Stimulated activated CD4-positive, alpha-beta T cell treated with anti-CD3 and anti-CD28 coated beads, Interleukin-15, amount 100 ng/mL, for 24 hours (primary cell): Measurements from ENCODE around the gene PALM3.

Experiments used
- DNase-seq: peaks from one replicate; pipeline ENCODE4 v3.0.0-alpha.2; 2020

The PALM3 gene, protein sequence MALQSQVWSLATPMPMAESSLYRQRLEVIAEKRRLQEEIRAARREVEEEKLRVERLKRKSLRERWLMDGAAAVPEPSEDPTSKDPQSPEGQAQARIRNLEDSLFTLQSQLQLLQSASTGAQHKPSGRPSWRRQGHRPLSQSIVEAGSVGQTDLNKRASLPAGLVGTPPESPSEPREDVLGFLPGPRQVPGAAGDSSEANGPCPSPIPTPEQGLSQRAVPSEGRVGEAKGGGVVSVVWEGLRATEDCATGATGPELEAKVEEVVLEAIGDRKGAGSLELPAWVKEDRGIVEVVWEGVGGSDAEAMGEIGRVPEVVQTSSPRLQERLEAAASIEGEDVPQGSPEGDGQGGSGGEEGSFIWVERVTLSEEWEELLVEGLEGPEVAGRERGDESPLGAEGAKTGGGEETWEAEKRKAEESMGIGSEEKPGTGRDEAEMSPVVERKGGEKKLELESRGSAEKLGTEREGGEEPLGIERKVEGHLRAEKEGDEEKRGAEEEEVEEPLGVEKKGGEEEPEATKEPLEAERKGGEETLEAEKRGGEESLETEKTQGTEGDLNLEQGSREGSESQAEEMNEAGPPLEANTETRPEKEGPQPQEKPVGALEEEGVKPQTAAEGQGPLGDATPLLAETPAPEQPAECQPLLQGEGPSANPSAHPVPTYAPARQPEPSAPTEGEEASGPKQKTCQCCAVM

DNA sequence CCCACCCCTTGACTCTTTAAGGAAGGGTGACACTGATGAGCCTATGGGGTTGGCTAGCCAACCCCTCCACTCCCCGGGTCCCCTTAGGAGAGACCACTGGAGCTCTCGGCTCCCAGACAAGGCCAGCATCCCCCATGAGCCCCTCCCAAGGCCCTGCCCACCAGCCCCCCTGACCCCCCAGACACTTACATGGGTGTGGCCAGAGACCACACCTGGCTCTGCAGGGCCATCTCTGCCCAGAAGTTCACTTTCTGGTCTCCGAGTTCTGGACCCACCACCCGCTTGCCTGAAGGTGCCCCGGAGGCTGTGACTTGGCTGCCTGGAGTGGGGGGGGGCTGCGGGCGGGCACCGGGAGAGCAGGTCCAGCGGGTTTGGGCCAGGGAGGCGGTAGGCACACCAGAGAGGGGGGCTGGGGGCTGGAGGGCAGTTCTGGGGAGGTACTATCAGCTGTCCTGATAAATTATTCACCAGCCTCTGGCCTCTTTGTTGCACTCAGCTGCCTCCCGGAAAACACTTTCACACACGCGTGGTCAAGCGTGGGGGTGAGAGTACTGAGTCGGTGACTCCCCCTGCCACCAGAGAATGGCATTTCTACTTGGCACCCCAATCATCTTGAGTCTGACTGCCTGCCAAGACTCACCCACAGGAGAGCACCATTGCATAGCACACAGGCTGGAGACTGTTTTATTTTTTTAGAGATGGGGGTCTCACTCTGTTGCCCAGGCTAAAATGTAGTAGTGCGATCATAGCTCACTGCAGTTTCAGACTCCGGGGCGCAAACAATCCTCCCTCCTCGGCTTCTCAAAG, at the start of gene PALM3:
Gene PALM3 (minus strand): TSS at position 326 of the 807 bp plus-strand sequence. CDS start 96 bp downstream, at position 230.
- no peak for DNase-seq

DNA sequence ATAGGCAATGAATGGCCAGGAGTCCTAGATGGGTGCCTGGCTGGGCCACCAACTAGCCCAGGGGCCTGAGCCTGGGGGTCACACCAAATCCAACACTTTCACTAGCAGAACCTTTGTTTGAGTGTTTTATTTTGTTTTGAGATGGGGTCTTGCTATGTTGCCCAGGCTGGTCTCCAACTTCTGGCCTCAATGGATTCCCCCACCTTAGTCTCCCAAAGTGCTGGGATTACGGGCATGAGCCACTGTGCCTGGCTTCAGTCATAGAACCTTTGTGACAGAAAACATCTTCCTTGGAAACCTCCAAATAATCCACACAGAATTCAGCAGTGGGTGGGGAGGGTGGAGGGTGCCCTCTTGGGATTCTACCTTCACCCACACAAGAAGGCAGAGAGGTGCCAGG, 49.6 kb upstream of the PALM3 start:
- no peak for DNase-seq

DNA sequence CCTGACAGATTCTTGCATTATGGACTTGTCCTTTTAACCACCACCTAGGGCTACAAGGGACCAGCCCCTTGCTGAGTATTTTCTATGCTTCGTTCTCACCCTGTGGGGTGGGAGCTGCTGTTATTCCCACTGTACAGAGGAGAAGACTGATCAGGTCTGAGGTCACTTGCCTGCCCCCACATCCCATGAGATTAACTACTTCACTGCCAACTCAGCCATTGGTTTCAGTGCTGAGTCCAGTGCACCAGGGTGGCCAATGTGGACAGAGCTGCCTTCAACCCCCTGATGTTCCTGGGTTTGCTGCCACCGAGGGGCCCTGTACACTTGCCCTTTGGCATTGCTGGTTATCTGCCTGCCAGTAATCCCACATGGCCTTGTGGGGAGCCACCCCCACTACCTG, 48.8 kb upstream of the PALM3 start:
- no peak for DNase-seq

DNA sequence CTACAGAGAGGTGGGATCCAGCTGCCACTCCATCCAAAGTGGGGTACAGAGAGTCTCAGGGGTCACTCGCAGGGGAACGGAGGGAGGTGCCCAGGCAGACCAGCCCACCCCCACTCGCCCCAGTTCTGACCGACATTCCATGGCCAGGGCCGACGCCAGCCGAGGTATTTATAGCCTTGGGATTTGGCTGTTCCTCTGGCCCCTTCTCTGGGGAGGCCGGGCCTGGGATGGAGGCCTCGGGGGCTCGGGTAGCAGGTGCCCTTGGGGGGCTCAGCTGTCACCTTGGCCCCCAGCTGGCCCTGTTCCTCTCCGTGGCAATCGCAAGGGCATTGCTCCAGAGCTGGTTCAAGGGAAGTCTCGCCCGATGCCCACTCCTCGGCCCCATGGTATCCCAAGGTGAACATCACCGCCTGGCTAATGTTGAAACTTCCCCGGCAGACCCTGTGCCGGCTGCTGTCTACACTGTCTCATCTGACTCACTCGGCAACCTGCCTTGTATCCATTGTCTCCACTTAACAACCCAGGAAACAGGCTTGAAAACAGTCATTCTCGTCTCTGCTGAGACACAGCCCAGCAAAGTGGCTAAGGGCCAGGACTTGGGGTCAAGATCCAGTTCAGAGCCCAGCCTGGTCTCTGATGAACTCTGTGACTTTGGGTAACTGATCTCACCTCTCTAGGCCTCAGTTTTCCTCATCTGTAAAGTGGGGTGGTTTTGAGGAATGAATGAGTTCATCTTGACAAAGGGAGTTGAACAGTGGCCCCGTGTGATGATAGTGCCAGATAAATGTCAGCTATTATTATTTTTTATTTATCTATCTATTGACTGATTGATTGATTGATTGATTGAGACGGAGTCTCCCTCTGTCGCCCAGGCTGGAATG, 45.9 kb upstream of the PALM3 start:
- DNase-seq: no peak

DNA sequence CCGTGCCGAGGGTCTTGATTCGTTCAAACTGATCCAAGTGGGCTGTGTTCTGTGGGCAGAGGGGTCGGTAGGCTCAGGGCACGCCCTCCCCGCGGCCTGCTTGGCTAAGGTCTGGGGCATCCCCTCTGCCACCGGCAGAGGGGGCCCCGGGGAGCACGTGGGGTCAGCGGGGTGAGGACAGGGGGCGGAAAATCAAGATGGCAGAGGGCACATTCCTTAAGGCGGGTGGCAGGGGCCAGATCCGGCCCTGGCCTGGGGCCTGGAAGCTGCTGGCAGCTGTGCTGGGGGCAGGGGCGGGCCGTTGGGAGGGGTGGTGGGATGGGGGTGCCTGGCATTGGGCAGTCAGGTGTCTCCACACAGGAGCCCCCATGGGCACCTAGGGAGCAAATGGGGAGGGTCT, 45.0 kb upstream of the PALM3 start:
- no peak for DNase-seq

DNA sequence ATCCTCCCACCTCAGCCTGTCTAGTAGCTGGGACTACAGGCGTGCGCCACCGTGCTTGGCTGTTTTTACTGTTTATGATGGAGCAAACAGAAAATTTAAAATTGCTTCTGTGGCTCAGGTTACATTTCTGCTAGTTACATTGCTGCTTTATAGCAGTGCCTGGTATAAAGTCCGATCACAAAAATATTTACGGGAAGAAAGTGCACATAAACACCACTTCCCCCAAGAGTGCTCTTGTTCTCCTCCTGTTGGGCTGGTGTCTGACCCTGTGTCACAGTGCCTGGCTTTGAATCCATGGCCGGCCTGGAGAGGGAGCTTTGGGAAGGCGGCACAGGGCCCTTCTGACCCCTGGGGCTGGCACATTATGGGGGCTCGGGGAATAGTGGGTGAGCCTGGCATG, 43.8 kb upstream of the PALM3 start:
- DNase-seq: no peak

DNA sequence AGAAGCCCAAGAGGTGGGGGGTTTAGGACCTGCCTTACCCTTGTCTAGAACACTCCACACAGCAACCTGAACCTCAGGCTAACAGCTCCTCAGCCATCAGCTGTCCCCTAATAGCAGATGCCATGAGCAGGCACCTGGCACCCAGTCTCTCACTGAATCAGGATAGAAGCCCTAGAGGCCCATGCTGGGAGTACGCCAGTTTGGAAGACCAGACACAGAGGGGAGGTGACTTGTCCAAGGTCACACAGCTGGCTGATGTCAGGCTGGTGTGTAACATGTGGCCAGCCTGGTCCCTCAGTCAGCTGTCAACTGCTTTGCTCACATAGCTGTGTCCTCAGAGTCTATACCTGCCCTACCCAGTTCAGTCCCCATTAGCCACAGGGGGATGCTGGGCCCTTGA, 41.4 kb upstream of the PALM3 start:
- DNase-seq: no peak

DNA sequence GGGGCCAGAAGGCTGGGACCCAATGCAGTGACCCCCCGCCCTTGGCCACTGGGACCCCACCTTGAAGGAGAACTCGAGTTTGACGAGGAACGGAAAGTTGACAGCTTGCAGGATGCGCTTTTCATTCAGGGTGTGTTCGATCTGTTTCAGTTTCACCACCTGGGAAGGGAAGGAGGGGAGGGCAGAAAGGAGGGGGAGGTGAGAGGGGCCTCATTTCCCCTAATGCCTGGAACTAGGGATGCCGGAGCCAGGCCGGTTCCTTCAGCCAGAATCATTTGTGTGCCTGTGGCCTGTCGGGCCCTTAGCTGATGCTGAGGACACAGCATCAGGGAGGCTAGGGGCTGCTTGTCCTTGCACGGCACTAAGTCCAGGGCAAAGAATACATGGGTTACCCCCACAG, 40.9 kb upstream of the PALM3 start:
- no peak for DNase-seq

DNA sequence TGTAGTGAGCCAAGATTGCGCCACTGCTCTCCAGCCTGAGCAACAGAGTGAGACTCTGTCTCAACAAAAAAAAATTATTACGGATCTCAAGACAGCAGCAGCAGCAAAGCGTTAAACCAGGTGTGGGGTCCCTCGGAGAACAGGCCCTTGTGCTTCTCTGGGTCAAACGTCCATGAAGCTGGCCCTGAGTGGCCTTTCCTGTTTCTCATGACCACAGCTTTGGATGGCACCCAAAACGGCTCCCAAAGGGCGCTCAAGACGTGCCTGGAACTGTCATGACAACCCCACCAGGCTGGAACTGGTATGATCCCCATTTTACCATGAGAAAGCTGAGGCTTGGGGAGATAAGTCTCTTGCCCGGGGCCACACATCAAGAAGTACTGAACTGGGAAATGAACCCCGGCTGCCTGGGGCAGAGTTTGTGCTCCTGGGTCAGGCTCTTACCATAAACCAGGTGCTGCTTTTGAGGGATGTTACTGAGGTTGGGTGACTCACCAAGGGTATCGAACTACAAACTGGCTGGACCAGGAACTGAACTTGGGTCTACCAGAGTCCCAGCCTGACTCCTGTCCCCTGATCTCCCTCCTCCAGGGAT, 40.3 kb upstream of the PALM3 start:
- no peak for DNase-seq

DNA sequence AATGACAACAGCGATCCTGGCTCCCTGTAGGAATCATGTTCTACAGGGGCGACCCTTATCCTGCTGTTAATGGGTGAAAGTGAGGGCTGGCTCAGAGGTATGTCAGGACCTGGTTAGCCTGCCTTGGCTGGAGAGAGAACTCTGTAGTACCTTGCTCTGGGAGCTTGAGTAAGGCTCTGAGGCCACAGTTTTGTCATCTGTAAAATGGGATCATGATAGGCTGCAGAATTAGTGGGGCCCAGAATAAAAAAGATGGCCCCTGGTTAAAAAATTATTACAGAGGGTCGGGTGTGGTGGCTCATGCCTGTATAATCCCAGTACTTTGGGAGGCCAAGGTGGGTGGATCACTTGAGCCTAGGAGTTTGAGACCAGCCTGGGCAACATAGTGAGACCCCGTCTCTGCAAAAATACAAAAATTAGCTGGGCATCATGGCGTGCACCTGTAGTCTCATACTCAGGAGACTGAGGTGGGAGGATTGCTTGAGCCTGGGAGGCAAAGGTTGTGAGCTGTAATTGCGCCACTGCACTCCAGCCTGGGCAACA, 39.2 kb upstream of the PALM3 start:
- no peak for DNase-seq

DNA sequence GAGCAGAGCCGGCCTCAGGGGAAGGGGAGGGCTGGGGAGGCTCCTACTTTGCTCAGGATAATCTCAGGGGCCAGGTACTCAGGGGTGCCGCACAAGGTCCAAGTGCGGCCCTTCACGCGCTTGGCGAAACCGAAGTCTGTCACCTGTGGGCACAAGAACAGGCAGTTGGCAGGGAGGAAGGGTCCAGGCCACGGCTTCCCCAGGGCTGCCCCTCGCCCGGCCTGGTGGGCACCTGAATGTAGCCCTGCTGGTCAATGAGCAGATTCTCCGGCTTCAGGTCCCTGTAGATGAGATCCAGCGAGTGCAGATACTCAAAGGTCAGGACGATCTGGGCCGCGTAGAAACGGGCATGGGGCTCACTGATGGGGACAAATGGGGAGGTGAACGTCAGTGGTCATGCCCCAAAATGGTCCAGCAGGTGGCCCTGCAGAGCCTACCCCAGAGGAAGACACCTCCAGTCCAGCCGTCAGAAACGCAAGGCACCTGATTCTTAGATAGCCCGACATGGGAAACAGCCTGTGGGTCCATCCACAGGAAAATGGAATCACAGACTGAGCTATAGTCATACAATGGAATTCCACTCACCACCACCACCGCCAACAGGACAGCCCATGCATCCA, 35.8 kb upstream of the PALM3 start:
- DNase-seq: no peak

DNA sequence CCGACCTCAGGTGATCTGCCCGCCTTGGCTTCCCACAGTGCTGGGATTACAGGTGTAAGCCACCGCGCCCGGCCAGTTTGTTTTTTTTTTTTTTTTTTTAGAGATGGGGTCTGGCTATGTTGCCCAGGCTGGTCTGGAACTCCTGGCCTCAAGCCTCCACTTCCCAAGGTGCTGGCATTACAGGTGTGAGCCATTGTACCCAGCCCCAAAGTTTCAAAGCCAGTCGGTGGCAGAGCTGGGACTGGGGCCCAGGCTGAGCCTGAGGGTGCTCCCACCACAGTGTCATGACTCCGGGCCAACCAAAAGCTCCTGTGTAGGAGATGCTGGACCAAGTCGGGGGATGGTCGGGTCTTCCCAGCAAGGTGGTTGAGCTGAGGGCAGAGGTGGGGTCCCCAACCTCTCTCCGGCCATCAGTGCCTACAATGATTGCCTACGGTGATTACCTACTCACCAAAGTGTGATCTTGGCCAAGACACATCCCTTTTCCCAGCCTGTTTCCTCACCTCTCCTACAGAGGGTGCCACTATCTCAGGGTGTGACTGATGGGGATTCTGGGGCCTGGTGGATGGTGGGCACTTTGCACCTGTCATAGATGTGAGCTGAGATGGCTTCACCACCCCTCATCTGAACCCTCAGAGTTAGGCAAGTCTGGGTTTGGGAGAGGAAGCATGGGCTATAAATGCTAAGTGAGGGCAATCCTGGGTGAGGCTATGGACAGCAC, 34.6 kb upstream of the PALM3 start:
- DNase-seq: no peak

DNA sequence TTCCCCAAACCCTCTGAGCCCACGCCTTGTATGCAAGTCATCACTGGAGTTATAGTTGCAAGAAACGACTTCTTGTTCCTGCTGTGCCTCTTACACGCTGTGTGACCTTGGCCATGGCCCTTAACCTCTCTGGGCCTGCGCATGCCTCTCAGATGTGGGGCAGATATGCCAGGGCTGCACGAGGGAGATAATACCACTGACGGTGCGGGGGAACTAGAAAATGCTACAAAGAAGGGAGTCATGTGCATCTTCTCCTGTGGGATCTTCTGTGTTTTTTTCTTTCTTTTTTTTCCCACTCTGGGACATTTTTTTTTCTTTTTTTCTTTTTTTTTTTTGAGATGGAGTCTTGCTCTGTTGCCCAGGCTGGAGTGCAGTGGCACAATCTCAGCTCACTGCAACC, 33.0 kb upstream of the PALM3 start:
- DNase-seq: no peak

DNA sequence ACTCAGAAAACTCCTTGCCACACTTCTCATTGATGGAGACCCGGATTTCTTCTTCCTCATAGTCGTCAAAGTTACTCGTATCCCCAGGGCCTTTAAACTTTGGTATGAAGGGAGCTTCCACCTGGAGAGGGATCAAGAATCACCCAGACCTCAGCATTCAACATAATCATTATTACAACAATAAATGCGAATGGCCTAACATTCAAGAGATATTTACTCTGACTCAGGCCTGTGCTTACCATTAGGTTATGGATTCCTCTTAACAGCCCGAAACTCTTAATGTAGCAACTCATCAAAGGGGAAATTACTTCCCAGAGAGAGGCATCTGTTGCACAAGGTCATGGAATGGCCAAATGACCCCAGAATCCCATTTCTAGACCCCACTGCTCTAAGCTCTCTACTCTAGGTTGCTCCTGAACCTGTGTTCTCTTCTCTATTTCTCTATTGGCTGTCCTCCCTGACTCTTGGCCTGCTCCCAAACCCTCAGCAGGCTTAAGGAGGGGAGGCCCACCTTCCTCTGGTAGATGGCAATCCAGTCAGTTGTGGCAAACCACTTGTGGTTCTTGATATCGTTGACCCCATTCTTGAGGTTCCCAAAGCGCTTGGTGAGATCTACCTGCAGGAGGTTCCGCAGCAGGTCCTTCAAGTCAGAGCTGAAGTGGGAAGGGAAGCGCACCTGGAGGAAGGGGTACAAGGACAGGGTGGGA, 31.4 kb upstream of the PALM3 start:
- DNase-seq: no peak

DNA sequence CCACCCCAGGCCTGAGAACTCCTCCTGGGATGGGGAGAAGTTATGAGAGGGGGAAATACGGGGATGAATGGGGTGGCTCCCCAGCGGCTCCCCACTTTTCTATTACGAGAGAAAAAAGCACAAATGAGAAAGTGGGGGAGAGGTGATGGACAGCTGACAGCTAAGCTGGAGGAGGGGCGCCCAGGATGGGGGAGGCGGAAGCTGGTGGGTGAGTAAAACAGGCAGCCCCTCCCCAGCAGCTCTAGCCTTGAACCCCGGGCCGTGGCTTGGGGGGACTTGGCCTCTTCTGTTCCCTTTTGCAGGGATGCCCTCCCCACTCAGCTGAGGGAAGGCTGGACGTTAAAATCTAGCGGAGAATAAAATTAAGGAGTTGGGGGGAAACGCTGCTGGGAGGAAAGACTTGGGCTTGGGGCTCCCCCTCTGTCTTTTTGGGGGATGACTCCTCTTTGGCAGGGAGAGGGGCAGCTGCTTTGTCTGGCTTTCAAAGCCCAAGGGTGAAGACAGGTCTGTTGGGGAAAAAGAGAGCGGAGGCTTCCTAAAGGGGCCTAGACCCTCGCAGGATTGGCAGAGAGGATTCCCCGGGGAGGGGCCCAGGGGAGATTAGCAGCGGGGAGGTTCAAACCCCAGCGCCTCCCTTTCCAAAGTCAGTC, 30.1 kb upstream of the PALM3 start:
- DNase-seq: peak; percentile 65

DNA sequence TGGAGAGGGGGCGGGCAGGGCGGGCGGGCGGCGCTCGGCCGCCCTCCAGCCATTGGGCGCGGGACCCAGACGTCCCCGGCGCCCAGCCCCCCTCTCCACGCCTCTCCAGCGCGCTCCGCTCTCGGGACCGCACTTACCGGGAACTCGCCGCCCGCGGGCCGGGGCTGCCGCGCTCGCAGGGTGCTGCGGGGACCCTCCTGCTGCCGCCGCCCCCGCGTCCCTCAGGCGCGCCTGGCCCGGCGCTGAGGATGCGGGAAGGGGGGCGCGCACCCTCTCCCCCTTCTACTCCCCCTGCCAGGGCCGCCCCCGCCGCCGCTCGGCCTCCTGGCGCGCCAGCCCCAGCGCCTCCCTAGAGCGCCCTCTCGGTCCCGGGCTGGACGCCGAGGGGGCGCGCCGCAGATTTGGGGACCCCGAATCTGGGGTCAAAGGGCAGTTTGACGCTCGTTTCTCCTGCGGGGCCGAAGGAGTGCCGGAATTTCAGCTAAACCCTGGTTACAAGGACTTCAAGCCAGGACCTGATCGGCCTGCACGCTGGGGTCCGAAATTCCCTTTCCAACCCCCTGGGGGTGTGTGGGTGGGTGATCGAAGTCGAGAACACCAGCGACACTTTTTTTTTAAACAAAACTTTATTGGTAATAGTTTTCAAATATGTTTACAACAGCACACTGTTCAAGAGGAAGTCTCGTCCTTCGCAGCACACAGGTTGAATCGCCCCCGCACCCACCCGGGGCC, 29.4 kb upstream of the PALM3 start:
- DNase-seq: peak; percentile 87

DNA sequence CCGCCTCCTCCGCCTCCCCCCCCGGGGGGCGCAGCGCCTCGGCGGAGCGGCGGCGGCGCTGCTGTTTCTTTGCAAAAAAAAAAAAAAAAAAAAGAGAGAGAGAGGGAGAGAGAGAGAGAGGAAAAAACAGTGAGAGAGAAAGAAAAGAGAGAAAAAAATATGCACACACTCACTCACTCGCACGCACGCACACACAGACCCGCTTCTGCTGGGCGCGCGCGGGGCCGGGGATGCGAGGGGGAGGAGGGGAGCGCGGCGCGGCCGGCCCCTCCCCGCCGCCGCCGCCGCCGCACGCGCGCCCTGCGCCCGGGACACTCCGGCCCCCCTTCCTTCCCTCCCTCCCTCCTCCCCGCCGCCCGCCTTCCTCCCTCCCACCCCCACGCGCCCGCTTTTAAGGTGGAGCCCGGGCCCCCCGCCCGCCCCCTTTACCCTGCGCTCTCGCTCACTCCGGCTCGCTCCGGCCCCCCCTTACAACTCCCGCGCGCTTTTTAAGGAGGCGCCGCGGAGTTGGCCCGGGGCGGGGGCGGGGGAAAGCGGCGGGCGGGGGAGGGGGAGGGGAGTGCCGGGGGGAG, 28.7 kb upstream of the PALM3 start, which contains the start of gene SAMD1:
Gene SAMD1 (minus strand): TSS at position 243 of the 572 bp plus-strand sequence.
- DNase-seq: peak; percentile 91
